Measurements from ENCODE around the gene CTAGE9. TPM values are rescaled to one million over a fixed set of nuclear protein-coding genes. Genes with fewer than 3 reads are reported as not detected.

Gene CTAGE9
- total RNA-seq, 1 experiment from 2014 or later, result not detected

DNA sequence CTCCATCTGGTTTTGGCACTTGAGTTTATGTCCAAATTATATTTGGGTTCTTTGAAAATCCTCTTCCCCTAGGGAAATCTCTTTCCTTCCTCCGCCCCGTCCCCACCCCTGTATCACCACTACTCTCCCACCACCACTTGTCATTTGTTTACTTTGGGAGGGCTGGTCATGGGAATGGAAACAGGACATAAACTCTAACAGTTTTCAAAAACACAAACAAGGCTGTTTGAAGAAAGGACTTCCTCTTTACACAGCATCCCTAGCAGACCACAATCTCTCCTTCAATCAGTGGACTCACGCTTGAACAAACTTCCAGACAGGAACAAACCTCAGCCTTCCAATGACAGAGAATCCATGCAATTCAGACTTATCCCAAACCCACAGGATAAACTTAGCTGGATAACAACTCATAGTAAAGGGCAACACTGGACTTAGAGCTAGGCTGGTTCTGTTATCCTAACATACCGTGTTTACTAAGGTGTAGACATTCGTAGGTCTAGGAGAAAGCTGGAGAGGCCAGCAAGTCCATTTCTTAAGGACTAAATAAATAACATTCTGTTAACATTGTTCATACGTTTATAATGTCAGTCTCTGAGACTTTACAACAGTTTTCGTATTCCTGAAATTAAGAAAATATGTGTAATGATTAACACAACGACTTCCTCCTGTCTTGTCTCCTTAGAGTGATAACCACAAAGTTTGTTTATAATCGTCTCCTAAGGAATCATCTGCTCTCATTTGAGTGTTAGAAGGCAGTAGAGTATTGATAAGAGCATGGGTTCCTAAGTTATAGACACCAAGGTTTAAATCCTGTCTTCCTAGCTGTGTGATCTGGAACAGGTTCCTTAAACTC is 44.1 kb upstream of the CTAGE9 start:
- Histone ChIP-seq H2BK5ac (ENCODE audit: insufficient read length, low read length) (no peak overlapping the region), H3K4me1 (ENCODE audit: insufficient read depth, low read length) (no peaks in the 10 kb centered on the region), H2AFZ (ENCODE audit: low read length) (no peak overlapping the region), H3K9me3 (ENCODE audit: control insufficient read depth, low read depth, low read length) (no peaks in the 10 kb centered on the region), H3K27me3 (ENCODE audit: insufficient read depth, low read length) (no peaks in the 10 kb centered on the region), H2BK12ac (ENCODE audit: insufficient read length, low read depth, low read length) (no peak overlapping the region), H2BK20ac (ENCODE audit: low read depth, low read length, poor library complexity, severe bottlenecking) (no peak overlapping the region), H3K18ac (ENCODE audit: insufficient read length, low read depth, low read length) (no peak overlapping the region), H2BK15ac (ENCODE audit: low read depth, low read length) (no peak overlapping the region), H3K23me2 (ENCODE audit: insufficient read length, low read depth, low read length, poor library complexity, severe bottlenecking) (no peaks in the 10 kb centered on the region), H3K27ac (ENCODE audit: insufficient read length, low read depth, low read length) (no peak overlapping the region), H3K56ac (ENCODE audit: insufficient read length, low read depth, low read length) (no peak overlapping the region), H3K4ac (ENCODE audit: low read depth, low read length) (no peak overlapping the region), H3T11ph (ENCODE audit: low read length) (no peak overlapping the region), H3K14ac (ENCODE audit: insufficient read depth, low read length) (no peak overlapping the region), H2AK5ac (ENCODE audit: insufficient read length, low read length) (no peak overlapping the region), H4K5ac (ENCODE audit: insufficient read length, low read depth, low read length) (no peak overlapping the region), H3K9ac (ENCODE audit: extremely low read depth, insufficient read length, low read length) (no peak overlapping the region), H3K23ac (ENCODE audit: insufficient read length, low read depth, low read length) (no peak overlapping the region), H3K4me2 (ENCODE audit: insufficient read depth, insufficient read length, low read length) (no peak overlapping the region), H4K20me1 (ENCODE audit: control insufficient read depth, insufficient read depth, insufficient read length) (no peaks in the 10 kb centered on the region), H2BK120ac (ENCODE audit: low read depth, low read length, poor library complexity, severe bottlenecking) (no peak overlapping the region), H3K79me2 (ENCODE audit: insufficient read depth, low read length) (no peaks in the 10 kb centered on the region), H3K79me1 (ENCODE audit: insufficient read depth, low read depth, low read length, poor library complexity, severe bottlenecking) (no peaks in the 10 kb centered on the region), H4K8ac (replicated peaks; ENCODE audit: insufficient read length, low read depth, low read length) (no peak overlapping the region), H4K91ac (ENCODE audit: insufficient read length, low read depth, low read length) (no peak overlapping the region)
- H3K36me3 Mint-ChIP-seq (ENCODE audit: insufficient read depth in 1 of 3, low read depth in 3 of 3), result no peaks in the 10 kb centered on the region
- H3K9me3 Mint-ChIP-seq, result no peaks in the 10 kb centered on the region
- no peak overlapping the region for H3K4me3 Mint-ChIP-seq
- no peak for DNase-seq
- H3K4me1 Mint-ChIP-seq, result no peaks in the 10 kb centered on the region
- H3K27me3 Mint-ChIP-seq (ENCODE audit: low read depth), result peaks cover 10% of the 10 kb centered on the region; the same call in 1 of the 2 replicates
- WGBS (ENCODE audit: extremely low coverage, insufficient read length, low lambda C conversion rate), result no CpG with 5 or more reads among the region's 9 CpGs
- no peak overlapping the region for H3K27ac Mint-ChIP-seq
- TF ChIP-seq, protein P1, sequence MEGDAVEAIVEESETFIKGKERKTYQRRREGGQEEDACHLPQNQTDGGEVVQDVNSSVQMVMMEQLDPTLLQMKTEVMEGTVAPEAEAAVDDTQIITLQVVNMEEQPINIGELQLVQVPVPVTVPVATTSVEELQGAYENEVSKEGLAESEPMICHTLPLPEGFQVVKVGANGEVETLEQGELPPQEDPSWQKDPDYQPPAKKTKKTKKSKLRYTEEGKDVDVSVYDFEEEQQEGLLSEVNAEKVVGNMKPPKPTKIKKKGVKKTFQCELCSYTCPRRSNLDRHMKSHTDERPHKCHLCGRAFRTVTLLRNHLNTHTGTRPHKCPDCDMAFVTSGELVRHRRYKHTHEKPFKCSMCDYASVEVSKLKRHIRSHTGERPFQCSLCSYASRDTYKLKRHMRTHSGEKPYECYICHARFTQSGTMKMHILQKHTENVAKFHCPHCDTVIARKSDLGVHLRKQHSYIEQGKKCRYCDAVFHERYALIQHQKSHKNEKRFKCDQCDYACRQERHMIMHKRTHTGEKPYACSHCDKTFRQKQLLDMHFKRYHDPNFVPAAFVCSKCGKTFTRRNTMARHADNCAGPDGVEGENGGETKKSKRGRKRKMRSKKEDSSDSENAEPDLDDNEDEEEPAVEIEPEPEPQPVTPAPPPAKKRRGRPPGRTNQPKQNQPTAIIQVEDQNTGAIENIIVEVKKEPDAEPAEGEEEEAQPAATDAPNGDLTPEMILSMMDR (conservative IDR thresholded peaks at IDR 0.05), result no peak
